Measurements from ENCODE around the gene LRSAM1. TPM values are rescaled to one million over a fixed set of nuclear protein-coding genes. Genes with fewer than 3 reads are reported as not detected.

The LRSAM1 gene
- total and polyA plus RNA-seq, 4 donors: 6.6 to 9.7 (median 7.1) TPM

DNA sequence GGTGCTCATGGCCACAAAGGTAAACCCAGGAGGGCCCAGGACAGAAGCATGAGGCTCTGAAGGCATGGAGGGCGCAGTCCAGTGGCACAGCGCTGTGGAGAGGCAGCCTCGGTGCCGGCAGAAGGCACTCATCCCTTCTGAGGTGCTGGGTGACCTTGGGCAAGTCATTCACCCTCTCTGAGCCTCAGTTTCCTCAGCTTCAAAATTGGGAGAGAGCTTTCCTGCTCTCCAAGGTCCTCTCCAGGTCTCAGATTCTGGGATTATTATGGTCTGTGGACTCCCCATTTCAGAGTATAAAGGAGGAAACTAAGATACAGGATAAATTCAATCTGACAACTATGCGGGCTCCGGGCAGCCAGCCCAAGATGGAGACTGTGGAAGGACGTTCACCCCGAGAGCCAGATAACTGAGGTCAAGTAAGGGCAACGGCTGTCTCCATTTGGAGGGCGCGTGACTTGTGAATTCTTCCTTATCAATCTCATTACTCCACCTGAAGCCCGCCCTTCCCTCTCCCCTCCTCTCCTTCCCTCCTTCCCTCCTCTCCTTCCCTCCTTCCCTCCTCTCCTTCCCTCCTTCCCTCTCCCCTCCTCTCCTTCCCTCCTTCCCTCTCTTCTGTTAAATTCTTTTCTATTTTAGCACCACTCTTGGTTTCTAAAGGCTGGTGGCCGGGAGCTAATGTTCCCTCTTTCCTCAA is 58.1 kb downstream of the LRSAM1 start (continued):
- no peak for TF ChIP-seq GABPA (IDR thresholded peaks at IDR 0.05 in 1 of 2, conservative IDR thresholded peaks at IDR 0.05 in 1 of 2)

DNA sequence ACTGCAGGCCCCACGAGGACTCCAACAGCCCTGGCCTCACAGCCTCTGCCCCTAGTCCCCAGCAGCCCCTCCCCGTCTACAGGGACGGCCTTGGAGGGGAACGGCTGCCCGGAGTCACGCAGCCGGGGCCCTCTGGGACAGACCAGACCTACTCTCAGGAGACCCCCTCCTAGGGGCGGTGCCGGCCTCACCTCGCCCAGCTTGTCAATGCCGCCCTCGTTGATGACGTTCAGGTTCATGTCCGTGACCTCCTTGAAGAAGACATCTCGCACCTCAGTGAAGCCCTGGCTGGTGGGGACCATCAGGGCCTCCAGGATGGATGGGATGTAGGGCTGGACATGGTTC is 58.6 kb downstream of the LRSAM1 start:
- Histone ChIP-seq H3K27me3 (ENCODE audit: control insufficient read depth in 4 of 4, insufficient read depth in 4 of 4, low read length in 3 of 4) (no peaks in the 10 kb centered on the region), H3K9me3 (ENCODE audit: control insufficient read depth in 4 of 4, low read length in 3 of 4) (no peaks in the 10 kb centered on the region), H3K4me1 (ENCODE audit: control insufficient read depth in 4 of 4, insufficient read depth in 4 of 4, low read length in 3 of 4) (no peaks in the 10 kb centered on the region), H3K27ac (ENCODE audit: low read depth in 1 of 2, low read length in 2 of 2) (peak overlapping the region in 1 of 2 donors; percentile 19), H3K9ac (ENCODE audit: low read depth in 1 of 2, low read length in 2 of 2) (no peak overlapping the region), H3K4me3 (ENCODE audit: low read depth in 1 of 3, low read length in 3 of 3) (no peak overlapping the region), H3K36me3 (ENCODE audit: control insufficient read depth in 4 of 4, insufficient read depth in 3 of 4, low read depth in 1 of 4, low read length in 3 of 4) (peaks cover 0 to 2% (median 0%) of the 10 kb centered on the region in 4 donors)
- TF ChIP-seq, protein P1, sequence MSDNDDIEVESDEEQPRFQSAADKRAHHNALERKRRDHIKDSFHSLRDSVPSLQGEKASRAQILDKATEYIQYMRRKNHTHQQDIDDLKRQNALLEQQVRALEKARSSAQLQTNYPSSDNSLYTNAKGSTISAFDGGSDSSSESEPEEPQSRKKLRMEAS (IDR thresholded peaks at IDR 0.05): no peak
- no peak for TF ChIP-seq EGR1 (IDR thresholded peaks at IDR 0.05; ENCODE audit: low read depth in 2 of 2)
- TF ChIP-seq FOXA1 (IDR thresholded peaks at IDR 0.05): no peak
- no peak for TF ChIP-seq RAD21 (IDR thresholded peaks at IDR 0.05)
- no peak for TF ChIP-seq RXRA (IDR thresholded peaks at IDR 0.05)
- TF ChIP-seq, protein P2, sequence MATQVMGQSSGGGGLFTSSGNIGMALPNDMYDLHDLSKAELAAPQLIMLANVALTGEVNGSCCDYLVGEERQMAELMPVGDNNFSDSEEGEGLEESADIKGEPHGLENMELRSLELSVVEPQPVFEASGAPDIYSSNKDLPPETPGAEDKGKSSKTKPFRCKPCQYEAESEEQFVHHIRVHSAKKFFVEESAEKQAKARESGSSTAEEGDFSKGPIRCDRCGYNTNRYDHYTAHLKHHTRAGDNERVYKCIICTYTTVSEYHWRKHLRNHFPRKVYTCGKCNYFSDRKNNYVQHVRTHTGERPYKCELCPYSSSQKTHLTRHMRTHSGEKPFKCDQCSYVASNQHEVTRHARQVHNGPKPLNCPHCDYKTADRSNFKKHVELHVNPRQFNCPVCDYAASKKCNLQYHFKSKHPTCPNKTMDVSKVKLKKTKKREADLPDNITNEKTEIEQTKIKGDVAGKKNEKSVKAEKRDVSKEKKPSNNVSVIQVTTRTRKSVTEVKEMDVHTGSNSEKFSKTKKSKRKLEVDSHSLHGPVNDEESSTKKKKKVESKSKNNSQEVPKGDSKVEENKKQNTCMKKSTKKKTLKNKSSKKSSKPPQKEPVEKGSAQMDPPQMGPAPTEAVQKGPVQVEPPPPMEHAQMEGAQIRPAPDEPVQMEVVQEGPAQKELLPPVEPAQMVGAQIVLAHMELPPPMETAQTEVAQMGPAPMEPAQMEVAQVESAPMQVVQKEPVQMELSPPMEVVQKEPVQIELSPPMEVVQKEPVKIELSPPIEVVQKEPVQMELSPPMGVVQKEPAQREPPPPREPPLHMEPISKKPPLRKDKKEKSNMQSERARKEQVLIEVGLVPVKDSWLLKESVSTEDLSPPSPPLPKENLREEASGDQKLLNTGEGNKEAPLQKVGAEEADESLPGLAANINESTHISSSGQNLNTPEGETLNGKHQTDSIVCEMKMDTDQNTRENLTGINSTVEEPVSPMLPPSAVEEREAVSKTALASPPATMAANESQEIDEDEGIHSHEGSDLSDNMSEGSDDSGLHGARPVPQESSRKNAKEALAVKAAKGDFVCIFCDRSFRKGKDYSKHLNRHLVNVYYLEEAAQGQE (IDR thresholded peaks at IDR 0.05): no peak
- no peak for TF ChIP-seq HNF4A (conservative IDR thresholded peaks at IDR 0.05)
- no peak for TF ChIP-seq TAF1 (conservative IDR thresholded peaks at IDR 0.05)
- TF ChIP-seq, protein P3, sequence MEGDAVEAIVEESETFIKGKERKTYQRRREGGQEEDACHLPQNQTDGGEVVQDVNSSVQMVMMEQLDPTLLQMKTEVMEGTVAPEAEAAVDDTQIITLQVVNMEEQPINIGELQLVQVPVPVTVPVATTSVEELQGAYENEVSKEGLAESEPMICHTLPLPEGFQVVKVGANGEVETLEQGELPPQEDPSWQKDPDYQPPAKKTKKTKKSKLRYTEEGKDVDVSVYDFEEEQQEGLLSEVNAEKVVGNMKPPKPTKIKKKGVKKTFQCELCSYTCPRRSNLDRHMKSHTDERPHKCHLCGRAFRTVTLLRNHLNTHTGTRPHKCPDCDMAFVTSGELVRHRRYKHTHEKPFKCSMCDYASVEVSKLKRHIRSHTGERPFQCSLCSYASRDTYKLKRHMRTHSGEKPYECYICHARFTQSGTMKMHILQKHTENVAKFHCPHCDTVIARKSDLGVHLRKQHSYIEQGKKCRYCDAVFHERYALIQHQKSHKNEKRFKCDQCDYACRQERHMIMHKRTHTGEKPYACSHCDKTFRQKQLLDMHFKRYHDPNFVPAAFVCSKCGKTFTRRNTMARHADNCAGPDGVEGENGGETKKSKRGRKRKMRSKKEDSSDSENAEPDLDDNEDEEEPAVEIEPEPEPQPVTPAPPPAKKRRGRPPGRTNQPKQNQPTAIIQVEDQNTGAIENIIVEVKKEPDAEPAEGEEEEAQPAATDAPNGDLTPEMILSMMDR (IDR thresholded peaks at IDR 0.05; ENCODE audit: low read depth, low read length, missing input control): no peak
- no peak for TF ChIP-seq SP1 (IDR thresholded peaks at IDR 0.05)
- 80% methylated on average over 15 of the region's 15 CpGs for WGBS
- DNase-seq (ENCODE audit: low spot score): no peak

DNA sequence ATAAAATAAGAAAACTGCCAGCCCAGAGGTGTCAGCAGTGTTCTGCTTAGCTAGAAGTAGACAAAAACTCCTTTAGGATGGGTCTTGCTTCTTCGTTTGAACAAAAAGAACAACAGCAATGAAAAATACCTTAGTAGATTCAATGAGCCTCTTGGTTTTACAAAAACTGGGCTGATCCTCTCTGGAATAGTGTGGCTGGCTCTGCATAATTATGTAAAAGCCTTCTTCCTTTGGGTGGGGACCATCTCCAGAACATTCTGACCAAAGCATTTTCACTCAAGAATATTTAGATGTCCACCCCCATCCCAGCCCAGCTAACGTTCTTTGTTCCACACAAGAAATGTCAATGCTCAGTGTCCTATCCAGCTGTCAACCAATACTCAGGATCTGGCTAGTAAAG is 63.2 kb downstream of the LRSAM1 start:
- Histone ChIP-seq H3K36me3 (ENCODE audit: control insufficient read depth in 4 of 4, insufficient read depth in 3 of 4, low read depth in 1 of 4, low read length in 3 of 4) (peaks cover 0 to 5% (median 4%) of the 10 kb centered on the region in 4 donors), H3K9me3 (ENCODE audit: control insufficient read depth in 4 of 4, low read length in 3 of 4) (no peaks in the 10 kb centered on the region), H3K4me1 (ENCODE audit: control insufficient read depth in 4 of 4, insufficient read depth in 4 of 4, low read length in 3 of 4) (peaks cover 0 to 2% (median 0%) of the 10 kb centered on the region in 4 donors), H3K9ac (ENCODE audit: low read depth in 1 of 2, low read length in 2 of 2) (no peak overlapping the region), H3K27ac (ENCODE audit: low read depth in 1 of 2, low read length in 2 of 2) (no peak overlapping the region), H3K4me3 (ENCODE audit: low read depth in 1 of 3, low read length in 3 of 3) (no peak overlapping the region), H3K27me3 (ENCODE audit: control insufficient read depth in 4 of 4, insufficient read depth in 4 of 4, low read length in 3 of 4) (no peaks in the 10 kb centered on the region)
- 80% methylated on average over 2 of the region's 2 CpGs for WGBS
- TF ChIP-seq YY1 (IDR thresholded peaks at IDR 0.05) (no peak), FOXA2 (IDR thresholded peaks at IDR 0.05) (no peak), RAD21 (IDR thresholded peaks at IDR 0.05) (no peak), HNF4A (conservative IDR thresholded peaks at IDR 0.05) (no peak), NR2F2 (IDR thresholded peaks at IDR 0.05) (no peak), RXRA (IDR thresholded peaks at IDR 0.05) (no peak)
- TF ChIP-seq, protein P4, sequence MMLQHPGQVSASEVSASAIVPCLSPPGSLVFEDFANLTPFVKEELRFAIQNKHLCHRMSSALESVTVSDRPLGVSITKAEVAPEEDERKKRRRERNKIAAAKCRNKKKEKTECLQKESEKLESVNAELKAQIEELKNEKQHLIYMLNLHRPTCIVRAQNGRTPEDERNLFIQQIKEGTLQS (IDR thresholded peaks at IDR 0.05): no peak
- TF ChIP-seq, protein P2 (IDR thresholded peaks at IDR 0.05): no peak
- TF ChIP-seq, protein P1 (IDR thresholded peaks at IDR 0.05): no peak
- DNase-seq (ENCODE audit: low spot score): no peak

Measured in liver (tissue), 9 donors.